NCI-H345 (cell line): ENCODE data around the gene LTF.
"Not testable (repeated sequence)": the region's sequence is repeated elsewhere in the genome, so short reads cannot be mapped to it uniquely, and the experiment has no call there.

Experiments
- DNase-seq: peaks from one replicate; lab custom pipeline; 2025; lab: John Stamatoyannopoulos, UW

Gene LTF

DNA sequence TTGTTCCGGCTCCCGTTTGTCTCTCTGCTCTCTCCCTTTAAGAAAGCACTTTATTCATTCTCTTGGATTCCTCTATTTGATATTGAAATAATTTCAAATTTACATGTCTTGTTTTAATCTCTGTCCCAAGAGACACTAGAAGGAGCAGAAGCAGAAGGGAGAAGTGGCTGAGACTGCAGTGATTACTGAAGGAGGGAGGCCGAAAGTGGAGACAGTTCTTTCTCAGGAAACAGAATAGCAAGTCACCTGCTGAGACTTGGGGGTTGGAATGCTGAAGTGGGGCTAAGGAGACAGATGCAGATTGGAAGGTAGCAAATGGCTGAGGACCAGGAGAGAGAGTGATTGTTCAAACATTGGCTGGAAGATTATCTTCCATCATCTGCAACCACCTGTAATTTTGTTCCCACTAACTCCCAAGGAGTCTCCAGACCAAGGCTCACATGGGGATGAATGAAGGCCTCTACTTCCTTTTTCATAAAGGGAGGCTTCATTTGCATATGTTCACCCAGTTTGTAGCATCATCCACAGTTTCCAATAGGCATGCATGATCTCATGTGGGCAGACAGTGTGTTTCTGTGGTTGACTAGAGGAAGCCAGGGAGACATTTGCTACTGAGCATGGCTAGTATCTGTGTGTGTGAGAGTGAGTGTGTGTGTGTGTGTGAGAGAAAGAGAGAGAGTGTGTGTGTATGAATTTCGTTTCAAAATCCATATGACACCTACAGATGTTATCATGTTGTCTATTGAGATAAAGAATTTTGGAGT is 24.0 kb downstream of the LTF start:
- no peak for DNase-seq

DNA sequence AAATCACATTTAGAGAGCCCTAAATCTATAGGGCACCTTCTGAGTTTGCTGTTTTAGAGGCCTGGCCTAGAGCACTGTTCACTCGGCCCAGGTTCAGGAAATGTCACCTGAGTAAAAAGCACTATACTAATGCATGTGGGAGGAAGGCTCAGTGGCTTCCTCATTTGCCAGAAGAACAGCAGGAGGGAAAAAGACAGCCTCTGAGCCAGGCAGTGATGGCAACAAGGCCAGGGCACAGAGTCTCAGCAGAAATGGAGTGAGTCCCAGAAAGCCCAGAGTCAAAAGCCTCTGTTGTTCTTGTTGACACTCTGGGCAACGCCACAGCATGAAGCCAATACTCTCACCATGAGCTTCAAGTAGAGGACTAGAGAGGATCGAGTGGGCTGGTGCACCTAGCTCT is 25.9 kb downstream of the LTF start:
- DNase-seq: no peak

DNA sequence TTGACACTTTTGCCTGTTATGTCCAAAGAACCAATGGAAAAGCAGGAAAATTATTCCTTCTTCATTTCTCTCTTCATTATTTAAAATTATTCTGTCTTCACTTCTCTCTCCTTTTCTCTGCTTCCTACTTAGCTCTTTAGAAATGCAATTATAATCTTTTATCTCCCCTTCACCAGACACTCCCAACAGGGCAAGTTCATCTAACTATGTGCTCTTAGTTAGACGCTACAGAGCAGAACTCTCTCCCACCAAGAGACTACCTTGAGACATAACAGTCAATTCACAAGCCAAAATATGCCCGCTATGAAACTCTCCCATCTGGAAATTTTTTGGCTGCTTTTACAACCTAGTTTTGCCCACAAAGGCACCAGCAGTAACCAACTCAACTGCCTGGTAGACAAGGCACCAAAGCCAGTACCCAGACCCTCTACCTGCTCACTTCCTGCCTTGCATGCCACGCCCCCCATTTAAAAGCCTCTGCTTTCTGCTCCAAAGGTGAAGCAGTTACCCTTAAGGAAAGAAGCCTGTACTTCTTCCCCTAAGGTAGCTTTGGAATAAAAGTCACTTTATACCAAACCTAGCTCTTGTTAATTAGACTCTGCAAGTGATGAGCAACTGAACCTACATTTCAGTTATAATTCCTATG is 29.5 kb downstream of the LTF start:
- no peak for DNase-seq

DNA sequence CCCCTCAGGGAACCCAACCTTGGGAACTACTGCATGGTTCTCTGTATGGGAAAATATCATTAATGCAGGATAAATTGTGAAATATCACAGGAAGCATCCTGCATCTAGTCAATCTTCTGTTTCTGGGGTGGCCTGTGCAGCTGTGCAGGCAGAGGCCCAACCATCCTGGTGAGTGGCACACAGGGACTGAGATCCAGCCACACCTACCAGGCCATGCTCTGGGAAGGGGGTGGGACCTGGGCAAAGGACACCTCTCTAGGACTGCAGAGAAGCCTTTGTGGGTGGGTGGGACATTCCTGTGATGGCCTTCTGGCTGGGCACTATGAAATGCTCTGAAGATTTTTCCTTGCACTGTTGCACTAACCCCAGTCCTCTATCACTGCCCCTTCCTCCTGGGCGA is 30.9 kb downstream of the LTF start:
- no peak for DNase-seq

DNA sequence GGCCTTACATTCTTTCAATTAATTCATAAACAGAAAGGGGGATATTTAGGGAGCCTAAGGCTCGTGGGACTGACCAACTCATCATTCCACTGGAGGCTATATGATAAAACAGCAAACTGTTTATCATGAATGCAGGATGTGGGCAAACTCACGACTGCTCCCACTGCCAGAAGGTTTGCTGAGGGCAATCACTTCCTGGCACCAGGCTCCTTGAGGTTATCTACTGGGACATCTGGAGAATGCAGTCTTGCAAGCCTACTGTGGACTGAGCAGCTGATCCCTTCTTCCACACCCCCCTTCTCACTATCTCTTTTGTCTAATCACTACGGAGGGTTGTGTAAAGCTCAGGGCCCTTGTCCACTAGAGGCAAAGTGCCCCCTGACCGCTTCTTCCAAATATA is 31.6 kb downstream of the LTF start:
- DNase-seq: not testable (repeated sequence)

DNA sequence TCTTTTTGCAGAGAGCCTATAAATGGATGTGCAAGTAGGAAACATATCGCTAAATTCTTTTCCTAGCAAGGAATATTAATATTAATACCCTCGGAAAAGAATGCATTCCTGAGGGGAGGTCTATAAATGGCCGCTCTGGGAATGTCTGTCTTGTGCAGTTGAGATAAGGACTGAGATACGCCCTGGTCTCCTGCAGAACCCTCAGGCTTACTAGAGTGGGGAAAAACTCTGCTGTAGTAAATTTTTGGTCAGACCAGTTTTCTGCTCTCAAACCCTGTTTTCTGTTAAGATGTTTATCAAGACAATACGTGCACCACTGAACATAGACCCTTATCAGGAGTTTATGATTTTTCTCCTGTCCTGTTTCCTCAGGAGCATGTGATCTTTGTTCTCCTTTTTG is 32.8 kb downstream of the LTF start:
- not testable (repeated sequence) for DNase-seq

DNA sequence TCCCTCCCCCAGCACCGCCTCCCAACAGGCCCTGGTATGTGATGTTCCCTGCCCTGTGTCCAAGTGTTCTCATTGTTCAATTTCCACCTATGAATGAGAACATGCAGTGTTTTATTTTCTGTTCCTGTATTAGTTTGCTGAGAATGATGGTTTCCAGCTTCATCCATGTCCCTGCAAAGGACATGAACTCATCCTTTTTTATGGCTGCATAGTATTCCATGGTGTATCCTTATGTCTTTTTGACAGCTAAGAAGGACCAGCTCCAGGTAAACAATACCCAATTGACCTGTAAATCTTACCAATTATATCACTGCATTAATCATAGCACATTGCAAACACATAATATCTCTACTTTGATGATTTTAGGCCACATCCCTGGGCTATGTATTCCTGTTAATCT is 33.8 kb downstream of the LTF start:
- not testable (repeated sequence) for DNase-seq

DNA sequence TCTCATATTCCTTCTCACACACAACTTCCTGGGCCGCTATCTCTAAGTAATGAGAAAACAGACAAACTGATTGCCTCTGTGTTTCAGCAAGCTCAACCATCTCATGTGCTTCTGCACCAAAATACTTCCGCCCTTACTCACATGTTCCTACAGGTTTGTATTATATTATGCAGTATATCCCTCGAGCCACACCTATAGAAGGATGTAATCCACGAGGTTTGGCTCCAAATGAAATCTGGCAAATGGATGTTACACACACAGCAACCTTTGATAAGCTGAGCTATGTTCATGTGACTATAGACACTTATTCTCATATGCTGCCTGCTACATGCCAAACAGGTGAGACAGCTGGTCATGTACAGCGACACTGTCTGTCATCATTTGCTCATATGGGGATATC is 35.0 kb downstream of the LTF start:
- DNase-seq: no peak

DNA sequence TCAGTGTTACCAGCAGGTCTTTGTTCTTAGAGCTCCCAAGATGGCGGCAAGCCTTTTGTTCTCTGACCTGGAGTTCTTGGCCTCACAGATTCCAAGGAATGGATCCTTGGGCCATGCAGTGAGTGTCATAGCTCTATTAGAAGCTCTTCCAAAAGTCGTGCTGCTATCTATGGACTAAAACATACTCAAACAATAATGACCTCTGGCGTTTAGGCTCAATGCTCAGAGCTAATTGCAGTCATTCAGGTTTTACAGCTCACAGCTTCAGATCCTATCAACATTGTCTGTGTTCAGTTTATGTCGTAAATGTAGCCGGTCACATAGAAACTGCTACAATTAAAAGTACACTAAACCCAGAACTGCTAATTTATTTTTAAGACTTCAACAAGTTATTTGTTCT is 35.5 kb downstream of the LTF start:
- DNase-seq: no peak

DNA sequence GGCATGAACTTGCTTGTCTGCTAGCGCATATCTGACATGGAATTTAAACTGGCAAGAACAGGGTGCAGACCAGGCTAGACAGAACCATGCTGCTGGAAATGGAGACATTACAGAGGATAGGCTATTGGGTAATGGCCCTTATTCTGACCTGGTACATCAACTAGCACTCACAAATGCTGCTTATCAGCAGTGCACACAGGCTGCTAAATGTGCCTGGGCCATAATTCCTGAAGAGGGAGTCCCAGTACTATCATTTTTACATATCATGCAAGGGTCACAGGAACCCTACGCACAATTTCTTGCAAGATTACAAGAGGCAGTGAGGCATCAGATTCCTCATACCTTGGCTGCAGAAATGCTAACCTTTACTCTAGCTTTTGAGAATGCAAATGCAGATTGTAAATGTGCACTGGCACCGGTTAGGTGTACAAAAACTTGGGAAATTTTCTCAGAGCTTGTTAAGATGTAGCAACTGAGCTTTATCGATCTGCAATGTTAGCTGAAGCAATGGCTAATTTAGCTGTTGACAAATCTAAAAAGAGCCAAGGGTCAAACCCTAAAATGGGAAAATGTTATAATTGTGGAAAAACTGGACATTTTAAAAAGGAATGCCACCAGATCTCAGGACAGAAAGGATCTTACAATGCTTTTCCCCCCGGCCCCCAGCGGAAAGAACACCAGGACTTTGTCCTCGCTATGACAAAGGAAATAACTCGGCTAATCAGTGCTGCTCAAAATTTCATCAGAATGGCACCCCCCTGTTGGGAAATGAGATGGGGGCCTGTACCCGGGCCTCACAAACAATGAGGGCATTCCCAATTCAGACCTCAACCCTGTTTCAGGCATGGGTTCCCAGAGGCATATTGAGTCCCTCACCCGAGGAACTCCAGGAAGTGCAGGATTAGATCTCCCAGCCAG is 36.5 kb downstream of the LTF start:
- no peak for DNase-seq

DNA sequence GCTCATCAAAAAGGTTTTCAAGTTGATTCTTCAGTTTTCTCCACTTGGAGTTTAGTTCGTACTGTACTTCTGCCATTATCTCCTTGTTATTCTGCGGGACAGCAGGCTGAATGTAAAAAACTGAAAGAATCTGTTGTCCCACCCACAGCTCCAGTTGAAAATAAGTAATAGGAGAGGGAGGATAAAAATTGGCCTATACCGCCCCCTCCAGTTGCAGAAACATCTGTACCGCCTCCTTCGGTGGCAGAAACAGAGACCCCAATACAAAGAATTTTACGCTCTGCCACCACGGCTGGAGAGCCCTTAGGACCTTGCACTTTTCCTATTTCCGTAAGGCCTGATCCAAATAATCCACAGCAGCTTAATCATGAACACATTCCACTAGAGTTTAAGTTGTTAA is 37.3 kb downstream of the LTF start:
- DNase-seq: not testable (repeated sequence)

DNA sequence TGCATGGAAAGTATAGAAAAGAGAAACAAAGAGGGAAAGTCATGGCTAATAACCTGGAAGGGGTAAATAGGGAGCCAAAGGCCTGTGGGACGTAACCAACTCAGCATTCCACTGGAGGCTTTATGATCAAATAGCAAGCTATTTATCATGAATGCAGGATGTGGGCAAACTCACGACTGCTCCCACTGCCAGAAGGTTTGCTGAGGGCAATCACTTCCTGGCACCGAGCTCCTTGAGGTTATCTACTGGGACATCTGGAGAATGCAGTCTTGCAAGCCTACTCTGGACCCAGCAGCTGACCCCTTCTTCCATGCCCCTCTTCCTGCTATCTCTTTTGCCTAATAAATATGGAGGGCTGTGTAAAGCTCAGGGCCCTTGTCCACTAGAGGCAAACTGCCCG is 38.2 kb downstream of the LTF start:
- not testable (repeated sequence) for DNase-seq

DNA sequence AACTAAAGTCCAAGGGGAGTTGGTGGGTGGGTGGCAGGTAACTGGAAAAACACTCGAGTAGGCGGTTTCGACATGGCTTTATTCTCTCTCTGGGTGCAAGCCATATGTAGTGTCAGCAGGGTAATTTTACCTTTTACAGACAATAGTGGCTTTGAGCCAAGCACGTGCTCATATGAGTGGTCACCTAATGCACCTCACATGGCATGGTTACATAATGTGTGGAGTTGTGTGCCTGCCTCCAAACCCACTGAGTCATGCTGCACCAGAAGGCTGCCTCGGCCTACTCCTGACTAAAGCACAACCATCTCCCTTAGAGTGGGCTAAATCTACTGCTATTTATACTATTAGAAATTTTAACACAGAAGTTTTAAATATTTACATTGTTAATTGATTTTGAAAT is 41.1 kb downstream of the LTF start:
- DNase-seq: no peak

DNA sequence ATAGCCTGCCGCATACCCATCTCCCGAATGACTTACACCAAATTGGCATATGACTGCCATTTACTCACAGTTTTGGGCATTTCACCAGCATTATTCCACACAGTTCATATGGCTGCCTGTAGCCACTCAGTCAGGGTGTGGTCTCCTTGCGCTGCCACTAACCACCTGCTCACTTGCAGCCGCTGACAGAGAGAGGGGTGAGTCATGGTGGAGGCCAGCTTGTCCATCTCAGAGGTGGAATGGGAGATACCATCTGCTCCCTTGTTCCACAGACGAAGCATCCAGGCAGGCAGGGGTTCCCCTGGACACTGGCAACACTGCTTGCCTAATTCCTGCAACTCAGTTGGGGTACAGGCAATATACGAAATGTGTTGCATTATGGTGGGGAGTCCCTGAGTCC is 42.1 kb downstream of the LTF start:
- no peak for DNase-seq

DNA sequence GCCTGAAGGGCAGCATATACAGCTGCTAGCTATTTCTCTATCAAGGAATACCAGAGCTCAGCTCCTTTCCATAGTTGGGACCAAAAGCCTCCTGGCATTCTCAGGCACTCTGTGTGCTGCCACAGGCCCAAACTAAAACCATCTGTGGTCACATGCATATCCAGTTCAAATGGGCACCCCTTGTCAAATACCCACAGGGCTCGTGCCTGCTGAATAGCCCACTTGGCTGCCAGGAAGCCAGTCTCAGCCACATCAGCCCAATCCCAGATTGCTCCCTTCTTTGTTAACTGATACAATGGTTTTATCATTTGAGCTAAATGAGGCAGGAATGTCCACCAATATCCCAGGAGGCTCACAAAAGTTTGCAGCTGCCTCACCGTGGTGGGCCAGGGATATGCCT is 43.8 kb downstream of the LTF start:
- DNase-seq: no peak

DNA sequence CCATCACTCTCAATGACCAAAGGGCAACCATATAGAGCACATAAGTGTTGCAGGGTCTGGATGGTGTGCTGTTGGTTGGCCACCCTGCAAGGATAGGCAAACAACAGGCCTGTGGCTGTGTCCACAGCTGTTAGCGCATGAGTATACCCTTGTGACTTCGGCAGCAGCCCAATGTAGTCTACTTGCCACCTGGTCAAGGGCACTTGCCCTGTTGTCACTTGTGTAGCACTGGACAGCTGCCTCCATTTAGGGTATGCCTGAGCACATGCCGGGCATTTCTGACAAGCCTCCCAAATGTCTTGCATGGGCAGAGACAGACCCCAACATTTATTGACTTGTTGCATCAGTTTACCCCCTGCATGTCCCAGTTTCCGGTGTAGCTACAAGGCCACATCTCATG is 44.9 kb downstream of the LTF start:
- DNase-seq: no peak

DNA sequence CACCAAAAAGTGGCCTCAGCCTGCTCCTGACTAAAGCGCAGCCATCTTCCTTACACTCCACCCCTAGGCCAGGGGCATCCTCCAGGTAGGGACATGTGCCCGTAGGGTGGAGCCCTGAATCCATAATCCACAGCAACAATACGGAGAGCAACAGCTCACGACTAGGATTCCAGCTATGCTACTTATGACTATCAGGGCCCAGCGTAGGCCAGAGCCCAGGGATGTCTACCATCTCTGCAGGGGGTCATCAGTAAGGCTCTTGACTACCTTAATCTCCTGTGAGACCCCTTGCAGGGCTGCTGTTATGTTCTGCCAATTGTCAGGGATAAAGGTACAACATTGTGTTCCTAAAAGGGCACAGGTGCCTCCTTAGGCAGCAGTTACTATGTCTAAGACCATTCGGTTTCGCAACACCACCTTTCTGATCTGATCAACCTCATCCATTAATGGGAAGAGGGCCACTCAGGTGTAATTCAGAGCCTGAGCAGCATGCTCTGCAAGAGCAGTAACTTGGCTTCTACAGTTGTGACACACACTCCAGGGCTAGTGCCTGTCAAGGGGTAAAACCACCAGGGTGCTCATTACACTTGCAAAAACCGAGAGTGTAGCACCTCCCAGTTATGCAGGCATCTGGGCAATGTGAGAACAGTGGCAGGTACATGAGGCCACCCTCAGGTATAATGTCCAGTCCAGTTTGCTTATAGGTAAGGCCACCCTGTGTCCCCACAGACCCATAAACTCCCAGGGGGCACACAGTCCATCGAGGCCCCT is 46.7 kb downstream of the LTF start:
- no peak for DNase-seq

DNA sequence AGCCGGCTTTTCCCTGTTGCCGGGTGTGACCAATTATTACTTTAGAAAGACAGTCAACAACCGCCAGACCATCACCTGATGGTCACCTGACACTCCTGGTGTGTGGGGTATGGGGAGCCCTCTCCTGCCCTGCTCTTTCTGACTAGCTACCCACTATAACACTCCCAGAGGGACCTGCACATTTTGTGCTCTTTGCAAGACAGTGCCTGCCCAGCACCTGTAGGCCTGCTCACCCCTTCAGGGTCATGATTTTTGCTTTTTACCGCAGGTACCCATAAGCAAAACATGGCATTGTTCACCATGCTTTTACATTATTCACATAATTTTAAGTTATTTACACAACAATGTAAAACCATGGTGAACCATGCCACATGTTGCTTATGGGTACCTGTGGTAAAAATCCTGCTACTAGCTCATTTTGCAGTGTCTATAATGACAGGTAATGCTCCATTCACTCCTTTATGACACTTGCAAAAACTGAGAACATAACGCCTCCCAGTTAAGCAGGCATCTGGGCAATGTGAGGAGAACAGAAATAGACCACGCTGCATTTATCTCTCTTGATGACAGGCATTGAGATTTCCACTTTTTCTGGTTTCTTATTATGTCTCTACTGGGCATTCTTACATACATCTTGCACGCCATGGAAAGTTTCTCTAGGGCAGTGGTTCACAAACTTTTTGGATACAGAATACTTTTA is 47.7 kb downstream of the LTF start:
- peak; percentile 7 for DNase-seq

DNA sequence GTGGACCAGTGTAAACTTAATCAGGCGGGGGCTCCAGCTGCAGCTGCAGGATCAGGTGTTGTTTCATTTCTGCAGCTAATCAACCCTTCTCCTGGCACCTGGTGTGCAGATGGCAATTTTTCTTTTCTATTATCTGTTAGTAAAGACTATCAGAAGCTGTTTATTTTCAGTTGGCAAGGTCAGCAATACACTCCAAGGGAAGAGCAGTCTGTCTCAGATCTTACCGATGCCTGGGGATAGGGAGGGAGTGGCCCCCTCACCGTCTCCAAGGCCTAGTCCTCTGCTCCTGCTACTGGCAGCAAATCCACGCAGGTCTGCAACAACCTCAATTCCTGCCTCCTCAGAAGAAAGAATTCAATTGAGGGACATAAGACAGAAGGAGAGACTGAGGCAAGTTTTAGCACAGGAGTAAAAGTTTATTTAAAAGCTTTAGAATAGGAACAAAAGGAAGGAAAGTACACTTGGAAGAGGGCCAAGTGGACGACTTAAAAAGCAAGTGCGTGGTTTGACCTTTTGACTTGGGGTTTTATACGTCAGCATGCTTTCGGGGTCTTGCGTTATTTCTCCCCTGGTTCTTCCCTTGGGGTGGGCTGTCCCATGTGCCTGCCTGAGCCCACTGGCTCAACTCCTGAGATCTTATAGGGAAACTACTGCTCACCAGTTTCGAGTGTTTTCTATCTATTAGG is 48.4 kb downstream of the LTF start:
- peak; percentile 39 for DNase-seq

DNA sequence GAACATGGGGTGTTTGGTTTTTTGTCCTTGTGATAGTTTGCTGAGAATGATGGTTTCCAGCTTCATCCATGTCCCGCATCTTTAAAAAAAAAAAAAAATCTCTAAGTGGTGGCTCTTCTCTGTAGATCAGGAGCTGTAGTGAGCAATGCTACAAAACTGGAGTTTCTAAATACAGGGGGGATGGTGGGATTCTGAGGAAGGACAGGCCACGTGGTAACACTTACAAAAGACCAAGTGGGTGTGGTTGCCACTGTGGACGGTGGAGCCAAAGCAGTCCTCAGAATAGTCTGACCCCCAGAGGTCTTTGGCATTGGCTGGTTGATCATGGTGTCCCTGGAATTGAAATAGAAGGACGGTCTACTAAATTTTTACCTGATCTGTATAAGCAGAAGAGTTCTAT is 50.0 kb downstream of the LTF start:
- DNase-seq: no peak

DNA sequence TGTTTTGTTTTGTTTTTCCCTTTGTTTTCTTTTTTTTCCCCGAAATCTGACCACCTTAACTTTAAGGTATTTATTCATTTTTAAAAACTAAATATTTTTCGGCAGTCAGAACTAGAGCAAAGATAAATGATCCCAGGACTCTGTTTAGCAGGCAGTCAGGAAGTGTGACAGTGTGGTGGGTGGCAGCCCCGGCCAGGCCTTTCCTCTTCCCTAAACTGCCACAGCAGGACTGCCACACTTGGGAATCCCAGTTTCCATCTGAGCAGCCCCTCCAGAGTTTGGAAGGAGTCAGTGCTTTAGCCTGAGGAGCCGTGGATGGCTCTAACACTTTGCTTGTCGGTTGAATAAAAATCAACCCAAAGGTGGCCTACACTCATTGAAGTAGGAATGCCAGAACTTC is 50.8 kb downstream of the LTF start:
- DNase-seq: no peak
